HEK293T (cell line): ENCODE results near the gene BMP15.

Source experiments
- FOXA1 ChIP-seq: fragments of 450-650 bp; IDR thresholded peaks from 2 replicates; pipeline ENCODE4 v1.6.1; 2016; ENCODE audit warnings: mild to moderate bottlenecking
- HDGF ChIP-seq: fragments of 450-650 bp; IDR thresholded peaks from 2 replicates; pipeline ENCODE4 v1.6.1; 2017; ENCODE audit warnings: antibody characterized with exemption, borderline replicate concordance
- L3MBTL2 ChIP-seq: fragments of 450-650 bp; conservative IDR thresholded peaks from 2 replicates; pipeline ENCODE4 v1.6.1; 2016; ENCODE audit warnings: mild to moderate bottlenecking
- SP1 ChIP-seq: fragments of 450-650 bp; IDR thresholded peaks from 2 replicates; pipeline ENCODE4 v1.6.1; 2017
- ZNF384 ChIP-seq: fragments of 450-650 bp; IDR thresholded peaks from 2 replicates; pipeline ENCODE4 v1.6.1; 2016

GRCh38 chrX:50963842-50964241 lies 53.3 kb downstream of the BMP15 start:
- TF ChIP-seq SP1 (no peak), ZNF384 (no peak), FOXA1 (no peak), L3MBTL2 (no peak), HDGF (no peak)
